ENCODE results near the gene AGBL4.

The AGBL4 gene

DNA sequence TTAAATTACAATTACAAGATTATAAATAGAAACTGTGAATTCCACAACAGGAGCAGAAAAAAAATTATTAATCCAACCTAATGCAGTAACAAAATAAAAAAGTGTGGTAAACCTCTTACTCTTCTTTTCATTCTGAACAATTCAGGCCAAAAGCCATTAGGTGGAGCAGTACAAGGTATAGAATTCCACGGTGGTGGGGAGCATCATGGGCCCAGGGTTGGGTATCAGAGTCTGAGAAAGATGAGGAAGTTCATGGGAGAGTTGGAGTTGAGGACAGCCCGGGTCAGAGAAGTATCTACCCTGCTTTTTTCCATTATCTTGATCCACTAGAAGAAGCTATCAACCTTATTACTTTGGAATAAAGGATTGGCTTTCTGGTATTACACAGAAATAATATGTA lies 586.9 kb downstream of the AGBL4 start (continued):
- no peak for TF ChIP-seq ZNF518A (tag by site-specific recombination; conservative IDR thresholded peaks at IDR 0.05; ENCODE audit: low read depth)
- TF ChIP-seq ZNF791 (tag by site-specific recombination; IDR thresholded peaks at IDR 0.05), result no peak
- TF ChIP-seq, protein P1, sequence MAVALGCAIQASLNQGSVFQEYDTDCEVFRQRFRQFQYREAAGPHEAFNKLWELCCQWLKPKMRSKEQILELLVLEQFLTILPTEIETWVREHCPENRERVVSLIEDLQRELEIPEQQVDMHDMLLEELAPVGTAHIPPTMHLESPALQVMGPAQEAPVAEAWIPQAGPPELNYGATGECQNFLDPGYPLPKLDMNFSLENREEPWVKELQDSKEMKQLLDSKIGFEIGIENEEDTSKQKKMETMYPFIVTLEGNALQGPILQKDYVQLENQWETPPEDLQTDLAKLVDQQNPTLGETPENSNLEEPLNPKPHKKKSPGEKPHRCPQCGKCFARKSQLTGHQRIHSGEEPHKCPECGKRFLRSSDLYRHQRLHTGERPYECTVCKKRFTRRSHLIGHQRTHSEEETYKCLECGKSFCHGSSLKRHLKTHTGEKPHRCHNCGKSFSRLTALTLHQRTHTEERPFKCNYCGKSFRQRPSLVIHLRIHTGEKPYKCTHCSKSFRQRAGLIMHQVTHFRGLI (tag by site-specific recombination; IDR thresholded peaks at IDR 0.05), result no peak
- no peak for TF ChIP-seq ZNF292 (tag by site-specific recombination; IDR thresholded peaks at IDR 0.05; ENCODE audit: borderline replicate concordance, low read depth)

DNA sequence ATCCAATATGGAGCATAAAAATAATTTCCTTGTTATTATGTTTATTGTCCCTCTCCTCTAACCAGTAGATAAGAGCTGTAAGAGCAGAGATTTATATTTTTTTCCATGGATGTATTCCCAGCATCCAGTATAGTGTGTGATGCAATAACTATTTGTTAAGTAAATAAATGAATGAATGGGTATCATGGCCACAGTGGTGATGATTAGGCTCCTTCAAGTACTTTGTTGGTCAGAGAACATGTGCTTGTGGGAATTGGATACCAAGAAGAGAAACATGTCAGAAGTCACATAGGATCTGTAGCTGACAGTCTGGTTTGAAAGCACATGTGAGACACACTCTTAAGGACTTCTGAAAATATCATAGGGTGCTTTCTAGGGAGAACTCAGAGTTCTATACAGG lies 588.5 kb downstream of the AGBL4 start:
- no peaks in the 10 kb centered on the region for H3K4me1 ChIP-seq (ENCODE audit: control insufficient read depth, insufficient read depth, low read length)
- H3K4me3 ChIP-seq (ENCODE audit: low read depth, low read length), result no peak overlapping the region
- H3K9me3 ChIP-seq (ENCODE audit: control insufficient read depth, insufficient read depth, low read depth, low read length), result no peaks in the 10 kb centered on the region
- TF ChIP-seq ZNF645 (tag by site-specific recombination; IDR thresholded peaks at IDR 0.05), result no peak
- no peak for TF ChIP-seq ZNF114 (tag by site-specific recombination; IDR thresholded peaks at IDR 0.05)
- H3K27ac ChIP-seq (ENCODE audit: extremely low read depth, low read depth, low read length), result no peak overlapping the region
- no peaks in the 10 kb centered on the region for H3K36me3 ChIP-seq (ENCODE audit: control insufficient read depth in 2 of 2, insufficient read depth in 1 of 2, low read length in 2 of 2)
- POLR2A ChIA-PET, result no interaction called here
- CTCF ChIA-PET, result interaction anchor here (0.6 kb wide), 1 partner anchor 8 kb away, joined by 3 read pairs; no protein-coding TSS in a partner anchor

DNA sequence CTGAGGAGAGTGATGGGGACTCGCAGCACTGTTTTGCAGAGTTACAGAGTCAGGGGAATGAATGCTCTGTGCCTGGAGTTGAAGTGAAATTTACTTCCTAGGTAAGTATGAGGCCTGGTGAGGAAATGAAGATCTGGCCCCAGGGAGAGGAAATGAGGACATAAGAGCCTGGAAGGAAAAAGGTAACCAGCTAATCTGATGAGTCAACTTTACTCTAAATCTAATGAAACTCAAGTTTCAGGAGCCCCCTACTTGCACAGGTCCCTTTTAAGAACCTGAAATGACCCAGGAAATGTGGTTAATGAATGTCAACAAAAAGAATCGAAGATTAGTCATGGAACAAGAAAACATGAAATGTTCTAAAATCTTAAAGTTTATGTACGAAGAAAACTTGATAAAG lies 599.0 kb downstream of the AGBL4 start:
- ChIA-PET POLR2A (no interaction called here), CTCF (no interaction called here)
- Histone ChIP-seq H3K27ac (ENCODE audit: extremely low read depth, low read depth, low read length) (no peak overlapping the region), H3K9me3 (ENCODE audit: control insufficient read depth, insufficient read depth, low read depth, low read length) (no peaks in the 10 kb centered on the region), H3K4me3 (ENCODE audit: low read depth, low read length) (no peak overlapping the region), H3K4me1 (ENCODE audit: control insufficient read depth, insufficient read depth, low read length) (no peaks in the 10 kb centered on the region), H3K36me3 (ENCODE audit: control insufficient read depth in 2 of 2, insufficient read depth in 1 of 2, low read length in 2 of 2) (no peaks in the 10 kb centered on the region)
- TF ChIP-seq WT1 (tag by site-specific recombination; IDR thresholded peaks at IDR 0.05), result no peak
- TF ChIP-seq, protein P2, sequence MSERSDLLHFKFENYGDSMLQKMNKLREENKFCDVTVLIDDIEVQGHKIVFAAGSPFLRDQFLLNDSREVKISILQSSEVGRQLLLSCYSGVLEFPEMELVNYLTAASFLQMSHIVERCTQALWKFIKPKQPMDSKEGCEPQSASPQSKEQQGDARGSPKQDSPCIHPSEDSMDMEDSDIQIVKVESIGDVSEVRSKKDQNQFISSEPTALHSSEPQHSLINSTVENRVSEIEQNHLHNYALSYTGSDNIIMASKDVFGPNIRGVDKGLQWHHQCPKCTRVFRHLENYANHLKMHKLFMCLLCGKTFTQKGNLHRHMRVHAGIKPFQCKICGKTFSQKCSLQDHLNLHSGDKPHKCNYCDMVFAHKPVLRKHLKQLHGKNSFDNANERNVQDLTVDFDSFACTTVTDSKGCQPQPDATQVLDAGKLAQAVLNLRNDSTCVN (tag by site-specific recombination; optimal IDR thresholded peaks at IDR 0.05), result no peak
- no peak for TF ChIP-seq ZEB2 (tag by site-specific recombination; IDR thresholded peaks at IDR 0.05)
- no peak for TF ChIP-seq KLF7 (tag by site-specific recombination; IDR thresholded peaks at IDR 0.05; ENCODE audit: borderline replicate concordance)
- TF ChIP-seq ZNF529 (tag by site-specific recombination; IDR thresholded peaks at IDR 0.05; ENCODE audit: insufficient replicate concordance), result no peak
- TF ChIP-seq ZNF510 (tag by site-specific recombination; IDR thresholded peaks at IDR 0.05; ENCODE audit: insufficient replicate concordance), result no peak
- TF ChIP-seq ZNF501 (tag by site-specific recombination; IDR thresholded peaks at IDR 0.05), result no peak
- no peak for TF ChIP-seq ZNF133 (tag by site-specific recombination; IDR thresholded peaks at IDR 0.05)
- TF ChIP-seq HOXC10 (CRISPR knock-in tag; IDR thresholded peaks at IDR 0.05), result no peak
- no peak for TF ChIP-seq ZNF660 (tag by site-specific recombination; IDR thresholded peaks at IDR 0.05)
- no peak for TF ChIP-seq ZNF324 (tag by site-specific recombination; IDR thresholded peaks at IDR 0.05)
- no peak for TF ChIP-seq ZNF792 (tag by site-specific recombination; IDR thresholded peaks at IDR 0.05)
- TF ChIP-seq, protein P3, sequence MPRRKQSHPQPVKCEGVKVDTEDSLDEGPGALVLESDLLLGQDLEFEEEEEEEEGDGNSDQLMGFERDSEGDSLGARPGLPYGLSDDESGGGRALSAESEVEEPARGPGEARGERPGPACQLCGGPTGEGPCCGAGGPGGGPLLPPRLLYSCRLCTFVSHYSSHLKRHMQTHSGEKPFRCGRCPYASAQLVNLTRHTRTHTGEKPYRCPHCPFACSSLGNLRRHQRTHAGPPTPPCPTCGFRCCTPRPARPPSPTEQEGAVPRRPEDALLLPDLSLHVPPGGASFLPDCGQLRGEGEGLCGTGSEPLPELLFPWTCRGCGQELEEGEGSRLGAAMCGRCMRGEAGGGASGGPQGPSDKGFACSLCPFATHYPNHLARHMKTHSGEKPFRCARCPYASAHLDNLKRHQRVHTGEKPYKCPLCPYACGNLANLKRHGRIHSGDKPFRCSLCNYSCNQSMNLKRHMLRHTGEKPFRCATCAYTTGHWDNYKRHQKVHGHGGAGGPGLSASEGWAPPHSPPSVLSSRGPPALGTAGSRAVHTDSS (tag by site-specific recombination; IDR thresholded peaks at IDR 0.05), result no peak
- TF ChIP-seq ZNF24 (tag by site-specific recombination; IDR thresholded peaks at IDR 0.05), result no peak
- TF ChIP-seq ZNF404 (tag by site-specific recombination; IDR thresholded peaks at IDR 0.05), result no peak
- TF ChIP-seq ZNF629 (tag by site-specific recombination; IDR thresholded peaks at IDR 0.05), result no peak
- no peak for TF ChIP-seq ZNF776 (tag by site-specific recombination; IDR thresholded peaks at IDR 0.05; ENCODE audit: borderline replicate concordance)

All from HEK293 (cell line).